ENCODE measurements around the gene TSC22D2.

The TSC22D2 gene

DNA sequence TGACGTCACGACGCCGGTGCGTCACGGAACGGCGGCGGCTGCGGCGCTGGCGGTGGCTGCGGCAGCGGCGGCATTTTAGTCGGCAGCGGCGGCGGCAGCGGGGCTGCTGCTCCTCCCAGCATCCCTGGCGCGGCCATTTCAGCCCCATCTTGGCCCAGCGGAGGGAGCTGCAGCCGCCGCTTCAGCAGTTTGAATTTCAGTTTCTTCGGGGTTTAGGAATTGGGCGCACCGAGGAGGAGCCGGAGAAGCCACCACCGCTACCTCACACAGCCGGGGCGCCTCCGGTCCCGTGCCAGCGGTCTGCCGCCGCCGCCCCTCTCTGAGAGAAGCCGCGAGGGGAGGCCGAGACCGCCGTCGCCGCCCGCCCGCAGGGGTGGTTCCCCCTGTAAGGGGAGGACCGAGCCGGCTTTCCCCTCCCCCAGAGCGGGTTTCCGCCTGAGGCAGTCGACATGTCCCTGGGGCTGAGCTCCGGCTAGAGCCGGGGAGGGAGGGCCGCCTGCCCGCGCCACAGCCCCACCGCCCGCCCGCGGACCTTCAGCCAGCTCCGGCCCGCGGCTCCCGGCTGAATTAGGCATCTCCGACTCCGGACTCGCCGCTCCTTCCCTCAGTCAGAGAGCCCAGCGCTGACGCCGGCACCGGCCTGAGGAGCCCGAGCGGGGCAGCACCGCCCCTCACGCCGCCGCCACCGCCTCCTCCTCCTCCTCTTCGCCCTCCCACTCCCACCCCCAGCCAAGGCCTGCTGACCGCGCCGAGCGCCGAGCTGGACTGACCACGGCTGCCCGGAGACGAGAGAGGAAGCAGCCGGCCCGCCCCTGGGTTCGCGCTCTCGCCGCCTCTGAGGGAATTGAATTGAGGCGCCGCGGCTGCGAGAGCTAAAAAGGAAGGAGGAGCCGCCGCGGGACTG is at the start of gene TSC22D2:
Gene TSC22D2, plus strand, starts transcription at position 78 of the 904 bp plus-strand sequence. CDS start 1,053 bp downstream, outside the sequence.
- Histone ChIP-seq H3K36me3 (ENCODE audit: insufficient read depth, low read length) (no peaks in the 10 kb centered on the region), H3K9ac (ENCODE audit: low read depth, low read length) (peak within 1 kb of the TSS; percentile 84), H3K4me1 (ENCODE audit: insufficient read depth, low read length) (peaks cover 8% of the 10 kb centered on the region; the same call in 1 of the 2 replicates), H3K9me3 (ENCODE audit: control insufficient read depth, insufficient read depth, low read length) (no peaks in the 10 kb centered on the region)

DNA sequence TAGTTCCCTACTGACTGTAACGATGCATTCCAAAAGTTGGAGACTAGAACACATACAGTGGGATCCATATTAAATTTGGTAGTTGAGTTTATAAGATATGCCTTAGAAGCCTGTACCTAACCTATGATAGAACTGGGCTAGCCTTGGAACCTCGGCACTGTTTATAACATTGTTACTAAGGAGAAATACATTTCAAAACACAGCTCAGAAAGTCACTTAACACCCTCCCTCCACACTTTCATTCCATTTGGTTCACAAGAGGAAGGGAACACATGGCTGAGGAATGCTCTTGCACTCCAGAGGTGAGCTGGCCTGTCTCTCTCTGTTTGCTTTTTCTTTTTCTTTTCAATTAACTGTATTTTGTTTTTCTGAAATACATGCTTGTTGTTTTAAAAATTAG is 48.7 kb upstream of the TSC22D2 start:
- Histone ChIP-seq H3K36me3 (ENCODE audit: insufficient read depth, low read length) (no peaks in the 10 kb centered on the region), H3K9ac (ENCODE audit: low read depth, low read length) (no peak overlapping the region), H3K4me1 (ENCODE audit: insufficient read depth, low read length) (no peaks in the 10 kb centered on the region), H3K9me3 (ENCODE audit: control insufficient read depth, insufficient read depth, low read length) (no peaks in the 10 kb centered on the region)

DNA sequence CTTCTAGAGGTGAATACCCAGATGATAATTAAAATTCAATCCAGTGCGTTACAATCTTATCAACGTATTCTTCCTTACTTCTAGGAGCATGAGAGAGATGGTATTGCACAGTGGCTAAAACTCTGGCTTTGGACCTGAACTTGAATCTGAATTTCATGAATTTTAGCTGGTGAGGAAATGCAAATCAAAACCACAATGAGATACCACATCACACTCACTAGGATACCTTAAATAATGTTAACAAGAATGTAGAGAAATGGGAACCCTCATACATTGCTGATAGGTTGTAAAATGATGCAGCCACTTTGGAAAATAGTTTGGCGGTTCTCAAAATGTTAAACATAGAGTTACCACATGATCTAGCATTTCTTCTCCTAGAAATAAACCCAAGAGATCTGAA is 47.1 kb upstream of the TSC22D2 start:
- H3K9ac ChIP-seq (ENCODE audit: low read depth, low read length) = no peak overlapping the region
- no peaks in the 10 kb centered on the region for H3K9me3 ChIP-seq (ENCODE audit: control insufficient read depth, insufficient read depth, low read length)
- H3K4me1 ChIP-seq (ENCODE audit: insufficient read depth, low read length) = no peaks in the 10 kb centered on the region
- H3K36me3 ChIP-seq (ENCODE audit: insufficient read depth, low read length) = no peaks in the 10 kb centered on the region

DNA sequence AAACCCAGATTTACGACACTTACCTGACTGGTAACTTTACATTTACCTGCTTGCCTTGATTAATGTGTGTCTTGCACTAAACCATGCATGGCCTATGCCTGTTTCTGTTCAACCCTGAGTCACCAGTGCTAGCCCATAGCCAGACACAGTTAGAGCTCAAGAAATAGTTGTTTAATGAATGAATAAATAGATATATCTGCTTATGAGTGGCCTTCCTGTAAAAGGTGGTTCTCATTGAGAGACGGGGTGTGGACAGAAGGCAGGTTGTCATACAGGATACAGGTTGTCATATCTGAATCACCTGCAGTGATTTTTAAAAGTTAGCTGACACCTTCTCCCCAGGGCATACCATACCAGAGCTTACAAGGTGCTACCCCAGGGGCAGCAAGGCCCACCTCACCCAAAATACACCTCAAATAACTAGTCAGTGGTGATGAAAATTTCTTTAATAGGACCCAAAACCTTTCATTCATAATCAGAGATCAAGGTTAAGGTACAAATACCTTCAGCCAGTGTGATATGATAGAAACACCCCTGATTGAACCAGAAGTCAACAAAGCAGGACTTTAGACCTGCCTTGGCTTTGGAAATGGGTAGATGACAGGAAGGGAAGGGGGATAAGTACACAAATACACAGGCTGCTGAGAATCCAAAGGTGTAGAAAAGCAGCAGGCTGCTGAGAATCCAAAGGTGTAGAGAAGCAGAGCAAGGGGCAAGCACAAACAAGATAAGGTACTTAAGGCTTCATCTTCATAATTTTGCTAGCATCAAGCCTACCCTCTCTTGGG is 45.4 kb upstream of the TSC22D2 start:
- Histone ChIP-seq H3K4me1 (ENCODE audit: insufficient read depth, low read length) (no peaks in the 10 kb centered on the region), H3K9me3 (ENCODE audit: control insufficient read depth, insufficient read depth, low read length) (no peaks in the 10 kb centered on the region), H3K36me3 (ENCODE audit: insufficient read depth, low read length) (no peaks in the 10 kb centered on the region), H3K9ac (ENCODE audit: low read depth, low read length) (no peak overlapping the region)

DNA sequence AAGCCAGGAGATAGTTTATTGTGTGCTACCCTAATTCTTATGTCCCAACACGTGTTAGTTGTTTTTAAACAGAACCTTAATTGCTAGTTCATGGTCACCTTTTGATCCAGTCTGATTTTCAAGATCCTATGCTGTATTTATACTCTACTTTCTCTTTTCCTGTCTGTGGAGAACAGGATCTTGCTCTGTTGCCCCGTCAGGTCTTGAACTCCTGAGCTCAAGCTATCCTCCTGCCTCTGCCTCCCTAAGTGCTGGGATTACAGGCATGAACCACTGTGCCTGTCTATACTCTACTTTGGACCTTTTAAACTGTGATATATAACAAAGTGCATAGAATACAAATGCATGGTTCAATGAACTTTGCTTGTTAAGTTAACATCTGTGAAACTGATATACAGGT is 44.7 kb upstream of the TSC22D2 start:
- no peak overlapping the region for H3K9ac ChIP-seq (ENCODE audit: low read depth, low read length)
- H3K9me3 ChIP-seq (ENCODE audit: control insufficient read depth, insufficient read depth, low read length) = no peaks in the 10 kb centered on the region
- H3K4me1 ChIP-seq (ENCODE audit: insufficient read depth, low read length) = no peaks in the 10 kb centered on the region
- H3K36me3 ChIP-seq (ENCODE audit: insufficient read depth, low read length) = no peaks in the 10 kb centered on the region

DNA sequence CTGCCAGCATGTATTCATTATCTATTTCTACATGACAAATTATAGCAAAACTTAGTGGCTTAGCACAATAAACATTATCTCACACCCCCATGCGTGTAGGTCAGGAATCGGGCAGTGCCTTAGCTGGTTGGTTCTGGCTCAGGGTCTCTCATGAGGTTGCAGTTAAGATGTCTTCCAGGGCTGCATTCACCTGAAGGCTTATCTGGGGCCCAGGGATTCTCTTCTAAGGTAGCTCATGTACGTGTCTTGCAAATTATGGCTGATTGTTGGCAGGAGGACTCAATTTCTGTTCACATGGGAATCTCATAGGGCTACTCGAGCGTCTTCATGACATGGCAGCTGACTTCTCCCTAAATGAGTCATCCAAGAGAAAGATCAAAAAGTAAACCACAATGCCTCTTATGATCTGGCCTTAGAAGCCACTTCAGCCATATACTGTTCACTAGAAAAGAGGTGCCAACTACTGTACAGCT is 42.9 kb upstream of the TSC22D2 start:
- no peaks in the 10 kb centered on the region for H3K9me3 ChIP-seq (ENCODE audit: control insufficient read depth, insufficient read depth, low read length)
- no peaks in the 10 kb centered on the region for H3K36me3 ChIP-seq (ENCODE audit: insufficient read depth, low read length)
- H3K4me1 ChIP-seq (ENCODE audit: insufficient read depth, low read length) = peaks cover 8% of the 10 kb centered on the region; the same call in 1 of the 2 replicates
- no peak overlapping the region for H3K9ac ChIP-seq (ENCODE audit: low read depth, low read length)

DNA sequence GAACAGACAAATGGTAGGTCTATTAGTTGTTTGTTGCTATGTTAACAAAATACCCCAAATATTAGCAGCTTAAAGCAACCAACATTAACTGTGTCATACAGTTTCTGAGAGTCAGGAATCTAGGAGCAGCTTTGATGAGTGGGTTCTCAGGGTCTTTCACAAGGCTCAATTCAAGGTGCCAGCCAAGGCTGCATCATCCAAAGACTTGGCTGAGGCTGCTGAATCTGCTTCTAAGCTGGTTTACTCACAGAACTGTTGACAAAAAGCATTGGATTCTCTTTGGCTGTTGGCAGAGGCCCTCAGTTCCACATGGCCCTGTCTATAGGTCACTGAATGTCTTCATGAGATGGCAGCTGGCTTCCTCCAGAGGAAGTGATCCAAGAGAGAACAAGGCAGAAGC is 40.3 kb upstream of the TSC22D2 start:
- Histone ChIP-seq H3K4me1 (ENCODE audit: insufficient read depth, low read length) (peaks cover 32% of the 10 kb centered on the region), H3K9ac (ENCODE audit: low read depth, low read length) (no peak overlapping the region), H3K36me3 (ENCODE audit: insufficient read depth, low read length) (no peaks in the 10 kb centered on the region), H3K9me3 (ENCODE audit: control insufficient read depth, insufficient read depth, low read length) (no peaks in the 10 kb centered on the region)

DNA sequence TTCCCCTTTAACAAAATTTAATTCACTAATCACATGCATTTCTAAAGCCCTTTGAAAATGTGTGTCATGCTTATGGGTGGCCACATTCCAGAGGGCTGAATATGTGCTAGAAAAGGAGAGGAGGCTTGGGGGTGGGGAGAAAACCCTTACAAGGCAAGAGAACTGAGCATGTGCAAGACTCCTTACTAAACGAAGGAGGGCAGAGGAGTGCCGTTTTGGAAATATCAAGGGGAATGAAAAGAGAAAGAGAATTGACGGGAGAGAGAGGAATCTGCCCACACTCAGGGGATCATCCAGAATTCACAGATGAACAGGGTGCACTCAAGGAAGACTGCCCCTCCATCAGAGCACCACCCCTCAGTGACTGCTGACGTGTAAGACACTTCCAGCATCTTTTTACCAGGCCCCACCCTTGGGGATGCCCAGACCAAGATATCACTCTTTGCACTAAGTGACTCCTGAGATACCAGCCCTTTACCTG is 37.9 kb upstream of the TSC22D2 start:
- peaks cover 33% of the 10 kb centered on the region for H3K4me1 ChIP-seq (ENCODE audit: insufficient read depth, low read length)
- H3K36me3 ChIP-seq (ENCODE audit: insufficient read depth, low read length) = no peaks in the 10 kb centered on the region
- H3K9ac ChIP-seq (ENCODE audit: low read depth, low read length) = peak overlapping the region; percentile 62
- H3K9me3 ChIP-seq (ENCODE audit: control insufficient read depth, insufficient read depth, low read length) = no peaks in the 10 kb centered on the region

DNA sequence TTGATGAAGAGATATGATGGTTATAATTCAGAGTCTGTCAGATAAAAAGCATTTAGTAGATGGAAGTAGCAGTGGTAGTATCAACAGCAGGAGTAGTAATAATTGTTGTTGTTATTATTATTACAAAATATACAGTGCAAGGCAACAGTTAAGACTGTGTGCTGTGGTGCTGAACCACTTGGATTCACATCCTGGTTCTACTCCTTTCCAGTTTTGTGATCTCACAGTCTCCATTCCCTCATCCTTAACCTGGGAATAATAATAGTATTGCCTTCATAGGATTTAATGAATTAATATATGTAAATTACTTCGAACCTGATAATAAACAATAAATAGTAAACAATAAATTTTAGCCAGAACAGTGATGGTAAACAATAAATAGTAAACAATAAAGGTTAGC is 37.1 kb upstream of the TSC22D2 start:
- Histone ChIP-seq H3K9me3 (ENCODE audit: control insufficient read depth, insufficient read depth, low read length) (no peaks in the 10 kb centered on the region), H3K4me1 (ENCODE audit: insufficient read depth, low read length) (peaks cover 33% of the 10 kb centered on the region), H3K9ac (ENCODE audit: low read depth, low read length) (peak overlapping the region; percentile 14; the same call in 1 of the 2 replicates)

DNA sequence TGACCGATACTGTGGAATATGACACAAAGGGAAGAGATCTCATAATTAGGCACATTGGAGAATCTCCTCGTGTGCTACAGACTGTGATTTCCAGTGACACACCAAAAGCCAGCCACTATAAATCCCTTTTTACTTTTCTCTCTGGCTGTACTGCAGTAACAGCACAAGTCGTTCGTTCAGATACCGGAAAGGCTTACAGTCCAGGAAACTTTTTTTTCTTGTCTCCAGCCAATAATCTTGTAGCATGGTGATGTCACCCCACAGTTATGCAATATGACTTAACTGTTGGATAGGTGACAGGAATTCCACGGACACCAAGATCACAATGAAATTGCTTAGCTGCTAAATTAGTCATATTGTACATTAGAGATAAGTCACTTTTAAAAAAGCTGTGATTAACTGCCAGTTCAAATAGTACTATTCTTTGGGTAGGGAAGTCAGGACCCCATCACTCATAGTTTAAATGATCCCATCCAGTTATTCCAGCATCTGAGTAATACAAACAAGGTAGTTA is 36.3 kb upstream of the TSC22D2 start:
- H3K36me3 ChIP-seq (ENCODE audit: insufficient read depth, low read length) = no peaks in the 10 kb centered on the region
- peak overlapping the region; percentile 14; the same call in 1 of the 2 replicates for H3K9ac ChIP-seq (ENCODE audit: low read depth, low read length)
- H3K9me3 ChIP-seq (ENCODE audit: control insufficient read depth, insufficient read depth, low read length) = no peaks in the 10 kb centered on the region
- H3K4me1 ChIP-seq (ENCODE audit: insufficient read depth, low read length) = peaks cover 35% of the 10 kb centered on the region

More for the DNA sequence above, 37.1 kb upstream of the TSC22D2 start:
- no peaks in the 10 kb centered on the region for H3K36me3 ChIP-seq (ENCODE audit: insufficient read depth, low read length)

DNA sequence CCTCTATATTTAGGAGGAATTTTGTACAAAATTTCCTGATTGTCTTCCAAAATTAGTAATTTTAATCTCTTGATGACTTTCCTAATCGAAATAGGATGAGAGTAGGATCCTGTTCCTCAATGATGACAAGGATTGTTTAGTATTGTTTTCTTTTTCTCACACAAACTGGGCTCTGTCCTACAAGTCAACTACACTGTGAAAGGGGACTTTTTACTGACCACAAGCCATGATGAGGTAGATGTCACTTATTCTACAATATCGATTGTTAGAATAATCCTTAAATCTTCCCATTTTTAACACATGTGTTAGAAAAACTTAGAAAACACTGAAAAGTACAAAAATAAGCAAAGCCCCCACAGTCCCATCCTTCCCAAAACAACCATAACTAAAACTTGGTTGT is 35.8 kb upstream of the TSC22D2 start:
- Histone ChIP-seq H3K9ac (ENCODE audit: low read depth, low read length) (no peak overlapping the region), H3K9me3 (ENCODE audit: control insufficient read depth, insufficient read depth, low read length) (no peaks in the 10 kb centered on the region), H3K4me1 (ENCODE audit: insufficient read depth, low read length) (peaks cover 35% of the 10 kb centered on the region), H3K36me3 (ENCODE audit: insufficient read depth, low read length) (no peaks in the 10 kb centered on the region)

DNA sequence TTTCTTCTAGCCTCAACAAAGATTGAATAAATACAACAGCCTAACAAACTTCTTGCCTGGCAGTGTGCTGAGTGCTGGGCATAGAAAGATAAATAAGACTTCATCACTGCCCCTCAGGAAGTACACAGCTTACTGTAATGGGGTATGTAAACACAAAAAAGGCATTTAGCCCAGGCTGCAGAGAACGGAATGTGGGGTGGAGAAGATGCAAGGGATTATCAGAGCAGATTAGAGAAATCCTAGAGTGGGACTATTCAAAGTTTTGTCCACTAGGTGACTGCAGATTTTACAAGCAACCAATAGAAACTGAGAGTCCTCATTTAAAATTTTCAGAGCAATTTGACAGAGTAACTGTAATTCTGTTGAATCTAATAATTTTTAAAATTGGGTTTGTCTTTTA is 35.4 kb upstream of the TSC22D2 start:
- no peak overlapping the region for H3K9ac ChIP-seq (ENCODE audit: low read depth, low read length)
- no peaks in the 10 kb centered on the region for H3K36me3 ChIP-seq (ENCODE audit: insufficient read depth, low read length)
- H3K9me3 ChIP-seq (ENCODE audit: control insufficient read depth, insufficient read depth, low read length) = no peaks in the 10 kb centered on the region
- H3K4me1 ChIP-seq (ENCODE audit: insufficient read depth, low read length) = peaks cover 35% of the 10 kb centered on the region

DNA sequence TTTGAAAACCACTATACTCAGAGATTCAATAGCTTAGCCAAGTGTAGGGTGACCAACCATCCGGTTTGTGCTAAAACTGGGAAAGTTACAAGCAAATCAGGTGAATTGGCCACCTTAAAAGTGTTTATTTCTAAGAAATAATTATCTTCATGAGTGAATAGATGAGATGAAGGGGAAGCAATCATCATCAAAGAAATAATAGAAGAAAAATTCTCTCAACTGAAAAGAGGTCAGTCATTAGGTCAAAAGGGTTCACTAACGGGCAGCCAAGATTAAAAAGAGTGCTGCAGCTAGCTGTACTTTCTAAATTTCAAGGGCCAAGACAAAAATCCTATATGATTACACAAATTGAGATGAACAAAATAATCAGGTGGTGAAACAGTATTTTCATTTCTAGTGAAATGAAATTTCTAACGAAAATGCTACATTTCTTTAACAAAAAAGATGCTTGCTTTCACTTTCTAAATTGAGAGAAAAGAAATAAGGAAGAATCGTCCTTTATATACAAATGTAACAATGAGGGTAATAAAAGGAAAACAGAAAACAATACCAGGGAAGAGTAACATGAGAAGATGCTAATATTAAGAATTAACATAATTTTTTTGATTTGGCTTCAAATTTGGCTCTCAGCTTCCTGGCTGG is 34.7 kb upstream of the TSC22D2 start:
- Histone ChIP-seq H3K4me1 (ENCODE audit: insufficient read depth, low read length) (peaks cover 40% of the 10 kb centered on the region), H3K9me3 (ENCODE audit: control insufficient read depth, insufficient read depth, low read length) (no peaks in the 10 kb centered on the region), H3K9ac (ENCODE audit: low read depth, low read length) (no peak overlapping the region), H3K36me3 (ENCODE audit: insufficient read depth, low read length) (no peaks in the 10 kb centered on the region)

DNA sequence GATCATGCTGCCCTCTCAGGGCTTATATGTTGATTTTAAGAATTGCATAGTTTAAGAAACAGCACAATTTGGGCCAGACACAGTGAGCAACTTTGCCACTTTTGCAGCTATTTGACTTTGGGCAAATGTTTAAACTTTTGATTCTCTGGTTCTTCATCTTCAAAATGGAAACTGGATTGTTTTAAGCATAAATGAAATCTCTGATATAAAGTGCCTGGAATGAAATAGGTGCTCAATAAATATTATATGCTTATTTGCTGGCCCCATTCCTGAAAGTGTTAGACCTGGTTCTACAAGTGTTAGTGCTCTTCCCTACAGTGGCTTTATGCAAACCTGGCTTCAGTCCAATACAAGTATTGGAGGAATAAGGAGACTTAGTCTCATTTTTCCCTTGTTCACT is 33.1 kb upstream of the TSC22D2 start:
- Histone ChIP-seq H3K36me3 (ENCODE audit: insufficient read depth, low read length) (no peaks in the 10 kb centered on the region), H3K9ac (ENCODE audit: low read depth, low read length) (no peak overlapping the region), H3K9me3 (ENCODE audit: control insufficient read depth, insufficient read depth, low read length) (no peaks in the 10 kb centered on the region), H3K4me1 (ENCODE audit: insufficient read depth, low read length) (peaks cover 39% of the 10 kb centered on the region)
